Measurements from ENCODE around the gene GRHL3.

The GRHL3 gene

DNA sequence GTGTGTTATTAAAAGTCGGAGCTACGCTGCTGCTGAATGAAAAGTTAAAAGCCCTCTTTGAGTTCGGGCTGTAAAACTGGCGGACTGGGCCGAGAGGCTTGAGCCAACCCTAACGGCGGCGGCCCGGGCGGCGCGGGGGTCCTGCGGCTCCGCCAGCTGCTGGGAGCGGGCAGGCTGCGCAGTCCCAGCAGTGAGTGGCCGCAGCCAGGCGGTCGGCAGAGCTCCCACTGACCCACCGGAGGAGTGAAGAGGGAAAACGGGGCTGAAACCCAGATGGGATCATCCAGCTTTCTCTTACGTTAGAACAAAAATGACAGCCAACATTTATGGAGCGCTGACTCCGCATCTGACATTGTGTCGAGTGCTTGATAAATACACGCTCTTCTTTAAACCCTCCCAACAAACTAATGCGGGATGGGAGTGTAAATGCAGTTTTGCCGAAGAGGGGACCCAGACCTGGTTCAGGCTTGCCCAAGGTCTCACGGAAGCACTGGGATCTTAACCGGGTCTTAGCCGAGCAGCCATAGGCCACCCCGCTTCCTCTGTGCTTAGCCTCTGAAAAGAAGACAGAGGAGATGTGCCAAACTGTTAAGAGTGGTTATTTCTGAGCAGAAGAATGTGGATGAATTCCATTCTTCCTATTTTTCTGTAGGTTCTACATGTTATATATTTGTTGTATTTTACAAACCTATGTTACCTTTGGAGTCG, 3.5 kb downstream of the GRHL3 start:
- TF ChIP-seq CTCF (IDR thresholded peaks at IDR 0.05; ENCODE audit: insufficient read depth, low read depth, low read length, missing control alignments) = no peak
- H3K4me3 ChIP-seq (ENCODE audit: low read length) = peak overlapping the region; percentile 92
- DNase-seq (ENCODE audit: low read depth) = peak; percentile 43

DNA sequence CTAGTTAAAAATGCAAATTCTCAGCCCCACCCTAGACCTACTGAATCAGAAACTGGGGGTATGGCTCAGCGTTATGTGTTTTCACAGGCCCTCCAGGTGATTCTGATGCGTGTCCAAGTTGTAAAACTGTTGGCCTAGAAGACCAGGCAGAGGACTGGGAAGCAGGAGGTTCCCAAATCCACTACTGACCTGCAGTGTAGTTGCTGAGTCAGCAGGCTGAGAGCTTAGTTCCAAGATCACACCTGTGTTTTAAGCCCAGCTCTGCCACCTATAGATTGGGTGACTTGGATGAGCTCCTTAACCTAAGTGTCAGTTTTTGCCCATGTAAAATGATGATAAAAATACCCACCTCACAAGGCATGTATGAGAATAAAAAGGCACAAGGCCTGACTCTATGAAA, 4.1 kb downstream of the GRHL3 start:
- TF ChIP-seq CTCF (IDR thresholded peaks at IDR 0.05; ENCODE audit: insufficient read depth, low read depth, low read length, missing control alignments) = no peak
- DNase-seq (ENCODE audit: low read depth) = peak; percentile 89
- peak overlapping the region; percentile 92 for H3K4me3 ChIP-seq (ENCODE audit: low read length)

- no peak for DNase-seq (ENCODE audit: low read depth)
- no peak for TF ChIP-seq CTCF (IDR thresholded peaks at IDR 0.05; ENCODE audit: insufficient read depth, low read depth, low read length, missing control alignments)
- H3K4me3 ChIP-seq (ENCODE audit: low read length) = no peak overlapping the region
These were observed 5.7 kb downstream of the GRHL3 start for GRCh38 chr1:24324903-24325302.

DNA sequence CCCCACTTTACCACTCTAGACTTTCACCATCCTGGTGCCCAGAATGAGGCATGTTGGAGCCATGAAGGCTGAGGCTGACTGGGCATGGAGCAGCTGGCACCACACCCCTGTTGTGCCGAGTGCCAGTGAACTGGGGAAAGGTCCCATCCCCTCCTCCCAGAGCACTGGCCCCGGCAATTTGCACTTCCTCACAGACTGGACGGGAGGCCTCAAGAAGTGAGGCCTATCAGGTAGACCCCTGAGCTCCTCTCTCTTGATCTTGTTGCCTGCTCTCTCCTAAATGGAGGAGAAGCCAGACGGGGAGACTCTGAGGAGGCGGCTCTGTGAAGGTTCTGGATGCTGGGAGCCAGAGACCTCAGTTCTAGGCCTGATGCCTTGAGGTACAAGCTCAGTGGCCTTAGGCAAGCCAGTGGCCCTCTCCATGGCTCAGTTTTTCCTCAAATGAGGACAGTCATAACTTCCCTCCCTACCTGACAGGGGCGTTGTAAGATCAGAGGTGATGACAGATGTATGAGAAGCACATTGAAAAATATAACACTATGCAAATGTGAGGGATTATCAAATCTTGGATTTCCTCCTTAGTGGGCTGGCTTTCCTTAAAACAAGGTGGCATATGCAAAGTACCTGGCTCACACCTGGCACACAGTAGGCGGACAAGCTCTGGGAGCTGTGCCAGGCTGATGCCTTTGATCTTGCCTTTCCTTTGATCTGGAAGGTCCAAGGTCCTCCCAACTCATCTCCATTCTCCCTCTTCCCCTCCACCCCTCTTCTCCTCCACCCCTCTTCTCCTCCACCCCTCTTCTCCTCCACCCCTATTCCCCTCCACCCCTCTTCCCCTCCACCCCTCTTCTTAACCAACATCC, 6.7 kb downstream of the GRHL3 start:
- peak; percentile 60 for DNase-seq (ENCODE audit: low read depth)
- no peak for TF ChIP-seq CTCF (IDR thresholded peaks at IDR 0.05; ENCODE audit: insufficient read depth, low read depth, low read length, missing control alignments)
- no peak overlapping the region for H3K4me3 ChIP-seq (ENCODE audit: low read length)

DNA sequence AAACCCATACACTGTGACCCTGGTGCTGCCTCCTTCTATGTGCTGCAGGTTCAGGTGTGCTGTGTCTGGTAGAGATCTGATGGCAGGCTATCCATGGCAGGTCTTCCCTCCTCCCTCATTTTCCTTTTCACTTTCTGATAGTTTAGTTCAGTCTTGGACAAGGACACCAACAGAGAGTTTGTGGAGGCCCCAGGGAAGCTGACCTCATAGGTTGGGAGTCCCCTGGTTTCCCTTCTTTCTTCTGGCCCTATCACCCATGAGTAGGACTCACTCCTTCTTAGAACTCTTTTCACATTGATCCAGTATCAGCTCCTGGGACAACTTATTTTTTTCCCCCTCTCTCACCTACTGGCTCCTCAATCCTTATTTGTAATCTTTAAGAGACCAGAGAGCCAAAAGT, 8.3 kb downstream of the GRHL3 start:
- no peak overlapping the region for H3K4me3 ChIP-seq (ENCODE audit: low read length)
- no peak for TF ChIP-seq CTCF (IDR thresholded peaks at IDR 0.05; ENCODE audit: insufficient read depth, low read depth, low read length, missing control alignments)
- DNase-seq (ENCODE audit: low read depth) = no peak

GRCh38 chr1:24327891-24328290, 8.7 kb downstream of the GRHL3 start:
- TF ChIP-seq CTCF (IDR thresholded peaks at IDR 0.05; ENCODE audit: insufficient read depth, low read depth, low read length, missing control alignments) = no peak
- H3K4me3 ChIP-seq (ENCODE audit: low read length) = no peak overlapping the region
- no peak for DNase-seq (ENCODE audit: low read depth)

All from epithelial cell of esophagus (primary cell).